H1 (cell line): Measurements from ENCODE around the gene CYP2C19. TPM values are rescaled to one million over a fixed set of nuclear protein-coding genes. Genes with fewer than 3 reads are reported as not detected.

Source experiments
- CTCF ChIA-PET: fragments of 300-600 bp; sonication (Branson Sonifier 250); formaldehyde crosslinking; loops from one replicate; lab custom pipeline; 2021; ENCODE audit not compliant: partially characterized antibody; lab: Charles Lee
- POLR2A ChIA-PET: fragments of 300-600 bp; sonication (Branson Sonifier 250); formaldehyde crosslinking; loops from one replicate; lab custom pipeline; 2021; ENCODE audit warnings: inconsistent platforms; ENCODE audit not compliant: partially characterized antibody; lab: Charles Lee
- DNase-seq, 2 experiments: peaks; one replicate each; pipeline versions ENCODE4 v3.0.0 to v3.0.0-alpha.2; 2010 to 2022; ENCODE audit warnings: low spot score in 2 of 2, low read depth in 1 of 2, mixed read lengths in 1 of 2
- FAIRE-seq: peaks from 2 replicates; lab custom pipeline; 2011; peaks lifted over from hg19 to GRCh38; lab: Jason Lieb, UNC
- H2AFZ ChIP-seq: 2 replicates; pipeline ENCODE4 v1.8.1; 2012; ENCODE audit warnings: low read length, inconsistent platforms
- H2AK5ac ChIP-seq: 2 replicates; pipeline ENCODE4 v1.6.1; 2013; ENCODE audit warnings: low read depth, low read length
- H2BK120ac ChIP-seq: replicated peaks from 2 replicates; pipeline ENCODE3; 2013; ENCODE audit warnings: low read depth, low read length, inconsistent platforms
- H2BK12ac ChIP-seq: 2 replicates; pipeline ENCODE4 v1.6.1; 2013; ENCODE audit warnings: low read depth, low read length
- H2BK15ac ChIP-seq: 2 replicates; pipeline ENCODE4 v1.6.1; 2013; ENCODE audit warnings: low read length
- H2BK20ac ChIP-seq: 2 replicates; pipeline ENCODE4 v1.6.1; 2013; ENCODE audit warnings: low read length
- H2BK5ac ChIP-seq: 2 replicates; pipeline ENCODE4 v1.6.1; 2013; ENCODE audit warnings: low read depth, low read length
- H3K14ac ChIP-seq: 2 replicates; pipeline ENCODE4 v1.6.1; 2013; ENCODE audit warnings: inconsistent platforms; ENCODE audit not compliant: insufficient read length
- H3K18ac ChIP-seq: 2 replicates; pipeline ENCODE4 v1.6.1; 2013; ENCODE audit warnings: low read length; ENCODE audit errors: extremely low read depth
- H3K23ac ChIP-seq: 2 replicates; pipeline ENCODE4 v1.6.1; 2013; ENCODE audit warnings: inconsistent platforms; ENCODE audit not compliant: insufficient read length
- H3K23me2 ChIP-seq: 2 replicates; pipeline ENCODE4 v1.6.1; 2013; ENCODE audit warnings: low read depth, low read length
- H3K27ac ChIP-seq: 2 replicates; pipeline ENCODE4 v1.6.1; 2011; ENCODE audit warnings: low read depth, low read length, inconsistent platforms
- H3K27me3 ChIP-seq, 4 experiments: replicated peaks in 1 of 4; 1 replicate in 1 of 4; 2 replicates in 3 of 4; pipeline versions ENCODE4 v1.6.1 to v1.8.1; 2011 to 2013; ENCODE audit warnings: low read length in 3 of 4, mild to moderate bottlenecking in 3 of 4, inconsistent platforms in 2 of 4, mixed read lengths in 2 of 4, moderate library complexity in 1 of 4; ENCODE audit not compliant: control insufficient read depth in 3 of 4, insufficient read depth in 3 of 4; ENCODE audit errors: extremely low read depth in 1 of 4
- H3K36me3 ChIP-seq, 4 experiments: 2 replicates each; pipeline versions ENCODE4 v1.6.1 to v1.8.1; 2011 to 2013; ENCODE audit warnings: mild to moderate bottlenecking in 4 of 4, low read length in 3 of 4, moderate library complexity in 2 of 4, control low read depth in 1 of 4, inconsistent platforms in 1 of 4; ENCODE audit not compliant: insufficient read depth in 4 of 4, control insufficient read depth in 2 of 4
- H3K4ac ChIP-seq: replicated peaks from 2 replicates; pipeline ENCODE3; 2013; ENCODE audit warnings: low read length, low read depth, mixed read lengths, inconsistent platforms; ENCODE audit not compliant: insufficient read length
- H3K4me1 ChIP-seq, 4 experiments: replicated peaks in 1 of 4; 1 replicate in 1 of 4; 2 replicates in 3 of 4; pipeline versions ENCODE4 v1.6.1 to v1.8.1; 2011 to 2013; ENCODE audit warnings: low read length in 3 of 4, inconsistent platforms in 2 of 4, mixed read lengths in 1 of 4; ENCODE audit not compliant: insufficient read depth in 4 of 4, control insufficient read depth in 3 of 4
- H3K4me2 ChIP-seq, 2 experiments: 2 replicates each; pipeline versions ENCODE4 v1.6.1 to v1.8.1; 2011 to 2013; ENCODE audit warnings: low read depth in 2 of 2, low read length in 2 of 2, control low read depth in 1 of 2, inconsistent platforms in 1 of 2, mild to moderate bottlenecking in 1 of 2; ENCODE audit not compliant: insufficient read depth in 1 of 2
- H3K4me3 ChIP-seq, 4 experiments: fragments of 200-600, 300-600 bp in 1 of 4; sonication (generic), shearing (Covaris generic), sonication (Bioruptor Twin) in 1 of 4; 2 replicates each; pipeline versions ENCODE4 v1.5.1 to v1.8.1; 2011 to 2016; ENCODE audit warnings: low read length in 4 of 4, low read depth in 3 of 4, control low read depth in 2 of 4, inconsistent platforms in 2 of 4, mild to moderate bottlenecking in 2 of 4, mixed read lengths in 1 of 4, moderate library complexity in 1 of 4; ENCODE audit not compliant: insufficient read depth in 2 of 4; ENCODE audit errors: extremely low read depth in 1 of 4
- H3K56ac ChIP-seq: replicated peaks from 2 replicates; pipeline ENCODE3; 2013; ENCODE audit warnings: low read depth, mild to moderate bottlenecking, mixed read lengths, low read length, inconsistent platforms; ENCODE audit not compliant: insufficient read length
- H3K79me1 ChIP-seq: 2 replicates; pipeline ENCODE4 v1.6.1; 2013; ENCODE audit warnings: low read depth, low read length, control low read depth
- H3K79me2 ChIP-seq, 2 experiments: 2 replicates each; pipeline versions ENCODE4 v1.6.1 to v1.8.1; 2012 to 2013; ENCODE audit warnings: low read length in 2 of 2, mild to moderate bottlenecking in 2 of 2, inconsistent platforms in 1 of 2; ENCODE audit not compliant: insufficient read depth in 2 of 2, control insufficient read depth in 1 of 2
- H3K9ac ChIP-seq, 4 experiments: replicated peaks in 1 of 4; 1 replicate in 1 of 4; 2 replicates in 3 of 4; pipeline versions ENCODE4 v1.6.1 to v1.8.1; 2011 to 2013; ENCODE audit warnings: low read depth in 3 of 4, low read length in 3 of 4, control low read depth in 2 of 4, mild to moderate bottlenecking in 2 of 4, moderate library complexity in 2 of 4, inconsistent platforms in 1 of 4; ENCODE audit errors: extremely low read depth in 1 of 4
- H3K9me3 ChIP-seq, 2 experiments: 2 replicates each; pipeline versions ENCODE4 v1.6.1 to v1.8.1; 2012 to 2013; ENCODE audit warnings: mild to moderate bottlenecking in 2 of 2, moderate library complexity in 2 of 2, control low read depth in 1 of 2, inconsistent platforms in 1 of 2, low read depth in 1 of 2, low read length in 1 of 2, mixed read lengths in 1 of 2; ENCODE audit not compliant: insufficient read depth in 2 of 2
- H4K20me1 ChIP-seq, 2 experiments: replicated peaks in 1 of 2; 2 replicates each; pipeline versions ENCODE3 to v1.8.1; 2011 to 2013; ENCODE audit warnings: inconsistent platforms in 2 of 2, low read length in 2 of 2, mild to moderate bottlenecking in 1 of 2; ENCODE audit not compliant: insufficient read depth in 2 of 2, control insufficient read depth in 1 of 2
- H4K5ac ChIP-seq: 2 replicates; pipeline ENCODE4 v1.6.1; 2013; ENCODE audit warnings: low read length, low read depth, mixed read lengths, inconsistent platforms; ENCODE audit not compliant: insufficient read length
- H4K8ac ChIP-seq: 2 replicates; pipeline ENCODE4 v1.8.0; 2013; ENCODE audit warnings: mild to moderate bottlenecking, moderate library complexity, low read length, inconsistent platforms; ENCODE audit not compliant: insufficient read depth; ENCODE audit errors: extremely low read depth
- H4K91ac ChIP-seq: replicated peaks from 2 replicates; pipeline ENCODE3; 2013; ENCODE audit warnings: low read length, mixed read lengths, inconsistent platforms; ENCODE audit not compliant: insufficient read length
- BCL11A ChIP-seq, 2 experiments: IDR thresholded peaks; one replicate each; pipeline ENCODE4 v1.6.1; 2011; ENCODE audit warnings: low read depth in 2 of 2, low read length in 2 of 2, mild to moderate bottlenecking in 2 of 2
- GTF2F1 ChIP-seq: IDR thresholded peaks from 2 replicates; pipeline ENCODE4 v1.6.1; 2012; ENCODE audit warnings: low read depth, low read length, improper control_type of control experiment, borderline replicate concordance
- HDAC2 ChIP-seq, 2 experiments: fragments of 300-600 bp in 1 of 2; sonication (generic) in 1 of 2; IDR thresholded peaks; 2 replicates each; pipeline ENCODE4 v1.6.1; 2011 to 2012; ENCODE audit warnings: low read depth in 2 of 2, low read length in 2 of 2, mild to moderate bottlenecking in 2 of 2, moderate library complexity in 2 of 2, borderline replicate concordance in 1 of 2, inconsistent platforms in 1 of 2
- KDM4A ChIP-seq: IDR thresholded peaks from one replicate; pipeline ENCODE4 v1.7.1; 2012; ENCODE audit warnings: low read depth, mild to moderate bottlenecking, moderate library complexity, low read length, inconsistent platforms; ENCODE audit not compliant: severe bottlenecking
- MAFK ChIP-seq: IDR thresholded peaks from 2 replicates; pipeline ENCODE4 v1.6.1; 2012; ENCODE audit warnings: low read depth, mild to moderate bottlenecking, improper control_type of control experiment, low read length
- NANOG ChIP-seq: IDR thresholded peaks from 2 replicates; pipeline ENCODE4 v1.6.1; 2011; ENCODE audit warnings: low read length, low read depth, mild to moderate bottlenecking, inconsistent platforms; ENCODE audit not compliant: insufficient read depth, poor library complexity, severe bottlenecking
- RFX5 ChIP-seq: IDR thresholded peaks from 2 replicates; pipeline ENCODE4 v1.6.1; 2011; ENCODE audit warnings: low read depth, low read length, improper control_type of control experiment, borderline replicate concordance
- SP1 ChIP-seq: IDR thresholded peaks from 2 replicates; pipeline ENCODE4 v1.6.1; 2011; ENCODE audit warnings: low read depth, low read length
- SP2 ChIP-seq: IDR thresholded peaks from 2 replicates; pipeline ENCODE4 v1.6.1; 2012; ENCODE audit warnings: mild to moderate bottlenecking, low read length, inconsistent platforms
- polyA plus RNA-seq, 7 experiments: library from polyadenylated mRNA; depleted of rRNA in 3 of 7; stranded (reverse) in 5 of 7; unstranded in 2 of 7; fragments of >200 nt in 5 of 7; fragments of 200-250 nt in 2 of 7; gene quantifications; 1 replicate in 5 of 7; 2 replicates in 1 of 7; 4 replicates in 1 of 7; pipeline versions ENCODE4 v1.2.1 to v1.2.3, GENCODE V29; 2011 to 2013; ENCODE audit warnings: missing spikeins in 2 of 7, mixed read lengths in 2 of 7
- total RNA-seq: library from RNA; stranded (reverse); fragmentation: NEBNext Ultra II Directional; extraction: Animal tissue kit (Norgen Biotek cat#: 25700); gene quantifications from 2 replicates; pipeline ENCODE4 v1.2.1, GENCODE V29; 2021
- TF ChIP-seq, protein P1 (sequence below): IDR thresholded peaks from 2 replicates; pipeline ENCODE4 v1.6.1; 2011; ENCODE audit warnings: low read depth, mild to moderate bottlenecking, low read length; ENCODE audit not compliant: insufficient read depth
- TF ChIP-seq, protein P2 (sequence below): IDR thresholded peaks from 2 replicates; pipeline ENCODE4 v1.6.1; 2011; ENCODE audit warnings: low read length, improper control_type of control experiment
- TF ChIP-seq, protein P3 (sequence below): IDR thresholded peaks from 2 replicates; pipeline ENCODE4 v1.6.1; 2012; ENCODE audit warnings: low read length, inconsistent platforms

Gene CYP2C19
- total and polyA plus RNA-seq, 2 of the 8 experiments (the other 6 are each of a cell fraction or from before 2014, with no cell fraction given): not detected

DNA sequence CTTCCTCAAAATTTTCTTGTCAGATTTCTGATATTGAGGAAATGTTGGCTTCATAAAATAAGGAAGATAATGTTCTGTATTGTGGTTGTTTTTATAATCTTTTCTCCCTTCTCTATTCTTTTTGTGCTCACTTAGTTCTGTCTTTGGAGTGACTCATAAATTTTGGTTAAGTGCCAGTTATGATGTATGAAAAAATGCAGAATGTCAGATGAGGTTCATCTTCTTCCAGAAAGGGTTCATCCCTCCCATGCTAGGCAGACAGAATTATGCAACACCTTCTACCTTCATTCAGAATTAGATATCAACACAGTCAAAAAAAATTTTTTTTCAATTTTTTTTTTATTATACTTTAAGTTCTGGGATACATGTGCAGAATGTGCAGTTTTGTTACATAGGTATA lies 36.6 kb upstream of the CYP2C19 start:
- ChIA-PET CTCF (no interaction called here), POLR2A (no interaction called here)
- no peak overlapping the region for H2BK5ac ChIP-seq
- no peak overlapping the region for H2AK5ac ChIP-seq
- no peak overlapping the region for H3K27ac ChIP-seq
- no peak overlapping the region for H2BK20ac ChIP-seq
- no peak for FAIRE-seq
- H4K20me1 ChIP-seq: no peaks in the 10 kb centered on the region
- no peaks in the 10 kb centered on the region for H3K79me2 ChIP-seq
- no peak overlapping the region for H3K56ac ChIP-seq
- H4K5ac ChIP-seq: no peak overlapping the region
- H3K14ac ChIP-seq: no peak overlapping the region
- H3K9me3 ChIP-seq: 0 out of 4 replicates have a peak, but pooled peaks cover 0 to 2% of the 10 kb centered on the region in 2 experiments
- H3K23ac ChIP-seq: no peak overlapping the region
- no peak overlapping the region for H4K91ac ChIP-seq
- no peak overlapping the region for H3K9ac ChIP-seq
- H3K27me3 ChIP-seq: no peaks in the 10 kb centered on the region
- H4K8ac ChIP-seq: no peak overlapping the region
- no peak overlapping the region for H3K18ac ChIP-seq
- no peak overlapping the region for H3K4me3 ChIP-seq
- H2BK15ac ChIP-seq: no peak overlapping the region
- DNase-seq: no peak
- no peak overlapping the region for H2AFZ ChIP-seq
- H2BK120ac ChIP-seq: no peak overlapping the region
- no peaks in the 10 kb centered on the region for H3K79me1 ChIP-seq
- no peaks in the 10 kb centered on the region for H3K23me2 ChIP-seq
- H3K4me2 ChIP-seq: no peak overlapping the region
- H3K36me3 ChIP-seq: no peaks in the 10 kb centered on the region
- H2BK12ac ChIP-seq: no peak overlapping the region
- no peaks in the 10 kb centered on the region for H3K4me1 ChIP-seq
- no peak overlapping the region for H3K4ac ChIP-seq
- TF ChIP-seq, protein P1, sequence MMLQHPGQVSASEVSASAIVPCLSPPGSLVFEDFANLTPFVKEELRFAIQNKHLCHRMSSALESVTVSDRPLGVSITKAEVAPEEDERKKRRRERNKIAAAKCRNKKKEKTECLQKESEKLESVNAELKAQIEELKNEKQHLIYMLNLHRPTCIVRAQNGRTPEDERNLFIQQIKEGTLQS: no peak
- TF ChIP-seq KDM4A (no peak), NANOG (no peak), BCL11A (IDR thresholded peaks at IDR 0.05; ENCODE audit: low read depth in 2 of 2, low read length in 2 of 2) (no peak), MAFK (no peak), GTF2F1 (no peak), RFX5 (no peak), SP2 (no peak), HDAC2 (IDR thresholded peaks at IDR 0.05; ENCODE audit: borderline replicate concordance in 1 of 2, low read depth in 2 of 2, low read length in 2 of 2) (no peak), SP1 (no peak)
- TF ChIP-seq, protein P2, sequence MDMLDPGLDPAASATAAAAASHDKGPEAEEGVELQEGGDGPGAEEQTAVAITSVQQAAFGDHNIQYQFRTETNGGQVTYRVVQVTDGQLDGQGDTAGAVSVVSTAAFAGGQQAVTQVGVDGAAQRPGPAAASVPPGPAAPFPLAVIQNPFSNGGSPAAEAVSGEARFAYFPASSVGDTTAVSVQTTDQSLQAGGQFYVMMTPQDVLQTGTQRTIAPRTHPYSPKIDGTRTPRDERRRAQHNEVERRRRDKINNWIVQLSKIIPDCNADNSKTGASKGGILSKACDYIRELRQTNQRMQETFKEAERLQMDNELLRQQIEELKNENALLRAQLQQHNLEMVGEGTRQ: no peak
- TF ChIP-seq, protein P3, sequence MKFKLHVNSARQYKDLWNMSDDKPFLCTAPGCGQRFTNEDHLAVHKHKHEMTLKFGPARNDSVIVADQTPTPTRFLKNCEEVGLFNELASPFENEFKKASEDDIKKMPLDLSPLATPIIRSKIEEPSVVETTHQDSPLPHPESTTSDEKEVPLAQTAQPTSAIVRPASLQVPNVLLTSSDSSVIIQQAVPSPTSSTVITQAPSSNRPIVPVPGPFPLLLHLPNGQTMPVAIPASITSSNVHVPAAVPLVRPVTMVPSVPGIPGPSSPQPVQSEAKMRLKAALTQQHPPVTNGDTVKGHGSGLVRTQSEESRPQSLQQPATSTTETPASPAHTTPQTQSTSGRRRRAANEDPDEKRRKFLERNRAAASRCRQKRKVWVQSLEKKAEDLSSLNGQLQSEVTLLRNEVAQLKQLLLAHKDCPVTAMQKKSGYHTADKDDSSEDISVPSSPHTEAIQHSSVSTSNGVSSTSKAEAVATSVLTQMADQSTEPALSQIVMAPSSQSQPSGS: no peak
